HG03571 (cell line): ENCODE results near the gene ABCA3.
A peak's percentile ranks its signal among the peaks of the same experiment; 100 is the strongest.

Experiments
- ATAC-seq: cut with Tn5 transposase; IDR thresholded peaks from one replicate; pipeline ENCODE4 v1.9.1; 2021; ENCODE audit not compliant: unreplicated experiment

ABCA3 gene

DNA sequence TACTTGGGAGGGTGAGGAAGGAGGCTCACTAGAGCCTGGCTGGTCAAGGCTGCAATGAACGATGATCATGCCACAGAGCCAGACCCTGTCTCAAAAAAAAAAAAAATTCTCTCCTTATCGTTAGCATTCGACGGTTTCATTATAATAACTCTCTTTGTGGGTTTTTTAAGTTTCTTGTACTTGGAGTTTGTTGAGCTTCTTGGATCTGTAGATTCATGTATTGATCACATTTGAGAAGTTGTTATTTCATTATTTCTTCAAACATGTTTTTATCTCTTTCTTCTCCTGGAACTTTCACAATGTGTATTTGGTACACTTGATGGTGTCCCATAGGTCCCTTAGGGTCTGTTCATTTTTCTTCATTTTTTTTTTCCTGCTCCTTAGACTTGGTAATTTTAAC, 16.8 kb upstream of the ABCA3 start:
- no peak for ATAC-seq

GRCh38 chr16:2350500-2350899, 10.0 kb upstream of the ABCA3 start:
- no peak for ATAC-seq

DNA sequence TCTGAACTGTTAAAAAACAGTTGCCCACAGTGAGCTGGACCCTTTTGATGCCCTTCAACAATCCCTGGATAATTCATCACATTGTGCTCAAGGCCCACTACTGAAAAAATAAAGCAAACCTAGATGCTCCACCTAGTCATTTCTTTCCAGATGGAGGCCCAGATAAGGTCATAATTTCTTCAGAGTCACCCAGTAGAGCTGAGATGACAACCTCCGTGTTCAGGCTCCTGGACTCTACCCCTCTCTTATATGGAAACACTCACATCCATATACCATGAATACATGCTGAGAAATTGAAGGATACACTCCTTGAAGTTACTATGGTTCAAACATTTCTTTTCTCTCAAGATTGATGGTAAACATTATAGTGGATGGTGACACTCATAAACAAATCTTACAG, 2.7 kb upstream of the ABCA3 start:
- ATAC-seq, result no peak

- ATAC-seq, result no peak
These were observed 1.2 kb upstream of the ABCA3 start for GRCh38 chr16:2341456-2342447.

GRCh38 chr16:2339521-2340484, 725 bp downstream of the ABCA3 start:
- peak; percentile 33 for ATAC-seq

DNA sequence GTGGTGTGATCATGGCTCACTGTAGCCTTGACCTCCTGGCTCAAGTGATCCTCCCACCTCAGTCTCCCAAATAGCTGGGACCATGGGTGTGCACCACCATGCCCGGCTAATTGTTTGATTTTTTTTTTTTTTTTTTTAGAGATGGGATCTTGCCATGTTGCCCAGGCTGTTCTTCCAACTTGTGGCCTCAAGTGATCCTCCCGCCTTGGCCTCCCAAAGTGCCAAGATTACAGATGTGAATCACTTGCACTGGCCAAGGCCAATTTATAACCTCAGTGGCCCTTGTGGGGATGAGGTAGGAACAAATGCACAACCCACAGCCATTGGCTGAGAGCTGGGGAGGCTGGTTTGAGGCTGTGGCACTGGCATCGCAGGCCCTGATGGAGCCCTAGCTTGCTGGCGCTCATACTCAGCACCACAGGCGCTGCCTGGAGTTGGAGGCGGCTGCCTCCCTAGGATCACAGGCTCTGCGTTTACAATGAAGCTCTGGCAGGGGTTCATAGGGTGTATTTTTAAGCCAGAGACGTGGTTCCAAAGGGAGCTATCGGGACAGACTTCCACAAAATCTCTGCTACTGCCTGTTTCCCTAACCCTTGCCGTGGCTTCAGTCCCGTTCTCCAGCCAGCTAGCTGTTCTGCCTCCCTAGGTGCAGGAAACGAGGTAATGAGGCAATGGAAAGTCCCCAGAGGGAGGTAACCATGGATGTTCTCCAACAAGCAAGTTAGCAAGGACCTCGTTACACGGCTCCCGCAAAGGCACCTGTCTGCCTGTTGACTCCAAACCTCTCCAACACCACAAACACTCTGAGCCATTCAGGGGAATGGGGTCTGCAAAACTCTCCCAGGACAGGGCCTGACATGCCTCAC, 2.9 kb downstream of the ABCA3 start:
- no peak for ATAC-seq

- no peak for ATAC-seq
These were observed 5.1 kb downstream of the ABCA3 start for GRCh38 chr16:2335286-2335895.

GRCh38 chr16:2333772-2334379, 6.7 kb downstream of the ABCA3 start:
- no peak for ATAC-seq

- no peak for ATAC-seq
These were observed 7.3 kb downstream of the ABCA3 start for GRCh38 chr16:2333231-2333630.

- no peak for ATAC-seq
These were observed 8.6 kb downstream of the ABCA3 start for GRCh38 chr16:2331931-2332267.

DNA sequence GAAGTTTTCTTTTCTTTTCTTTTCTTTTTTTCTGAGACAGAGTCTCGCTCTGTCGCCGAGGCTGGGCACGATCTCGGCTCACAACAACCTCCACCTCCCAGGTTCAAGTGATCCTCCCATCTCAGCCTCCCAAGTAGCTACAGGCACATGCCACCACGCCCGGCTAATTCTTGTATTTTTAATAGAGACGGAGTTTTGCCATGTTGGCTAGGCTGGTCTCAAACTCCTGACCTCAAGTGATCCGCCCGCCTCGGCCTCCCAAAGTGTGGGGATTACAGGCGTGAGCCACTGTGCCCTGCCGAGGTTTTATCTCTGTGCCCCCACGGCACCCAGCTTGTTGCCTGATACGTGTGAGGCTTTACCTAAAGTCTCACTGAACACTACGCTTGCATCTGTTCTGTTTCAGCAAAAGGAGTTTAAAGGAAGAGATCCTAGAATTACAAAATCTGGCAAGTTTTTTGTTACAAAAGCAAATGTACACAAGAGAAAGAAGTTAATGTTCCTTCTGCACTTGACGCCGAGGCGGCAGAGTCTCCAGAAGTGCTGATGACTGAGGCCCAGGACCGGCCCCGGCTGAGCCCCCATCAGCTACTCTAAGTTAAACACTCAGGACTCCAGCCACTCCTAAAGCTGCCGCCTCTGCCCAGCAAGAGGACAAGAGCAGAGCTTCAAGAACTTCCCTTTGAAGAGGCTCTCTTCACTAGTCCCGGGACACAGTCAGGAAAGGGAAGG, 9.2 kb downstream of the ABCA3 start:
- no peak for ATAC-seq

GRCh38 chr16:2329532-2329931, 11.0 kb downstream of the ABCA3 start:
- ATAC-seq, result no peak

DNA sequence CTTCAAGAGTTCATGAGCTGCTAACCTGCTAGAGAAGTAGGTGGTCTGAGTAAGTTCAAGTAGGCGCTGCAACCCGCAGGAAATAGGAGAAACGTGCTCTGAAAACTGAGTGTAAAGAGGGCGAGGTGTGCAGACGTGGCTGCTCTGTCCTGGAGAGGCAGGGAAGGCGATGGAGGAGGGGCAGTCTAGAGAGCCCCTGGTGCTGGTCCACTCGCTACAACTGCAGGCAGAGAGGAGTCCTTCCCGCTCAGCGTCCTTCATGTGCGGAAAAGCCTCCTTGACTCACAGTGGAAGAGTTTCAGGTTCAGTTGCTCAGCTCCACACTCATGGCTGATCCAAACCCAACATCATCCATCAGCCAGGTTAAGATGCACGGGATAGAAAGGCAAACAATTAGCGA, 12.1 kb downstream of the ABCA3 start:
- ATAC-seq, result no peak

DNA sequence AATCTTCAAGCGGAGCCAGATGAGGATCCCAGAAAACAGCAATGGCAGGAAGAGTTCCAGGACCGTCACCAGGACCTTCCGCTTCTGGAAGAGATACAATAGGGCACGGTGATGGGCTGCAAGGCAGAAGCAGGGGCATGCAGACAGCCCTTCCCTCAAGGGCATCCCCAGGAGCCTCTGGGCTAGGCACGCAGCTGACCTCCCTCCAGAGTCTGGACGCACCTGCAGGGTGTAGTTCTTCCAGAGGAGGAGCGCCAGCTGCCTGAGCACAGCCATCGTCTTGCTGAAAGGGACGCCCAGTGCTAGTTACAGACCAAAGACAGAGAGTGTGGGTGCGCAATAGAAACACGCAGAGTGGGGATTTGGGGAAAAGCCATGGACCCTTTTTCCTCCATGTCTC, 14.3 kb downstream of the ABCA3 start:
- no peak for ATAC-seq

DNA sequence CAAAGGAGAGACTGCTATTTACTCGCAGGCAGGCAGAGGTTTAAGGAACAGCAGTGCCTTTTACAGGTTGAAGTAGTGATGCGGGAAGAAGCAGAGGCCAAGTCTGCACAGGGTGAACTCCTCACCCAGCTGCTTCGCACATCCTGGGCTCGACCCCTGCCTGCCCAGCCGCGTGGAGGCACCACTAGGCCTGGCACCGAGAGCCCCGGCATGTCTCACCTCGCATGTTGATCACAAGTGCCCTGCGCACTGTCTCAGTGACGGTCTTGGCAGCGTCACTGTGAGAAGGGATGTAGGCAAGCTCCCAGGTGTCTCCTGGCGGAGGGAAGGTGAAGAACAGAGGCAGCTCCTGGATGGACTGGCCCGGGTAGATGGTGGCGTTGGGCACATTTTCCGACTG, 14.7 kb downstream of the ABCA3 start:
- no peak for ATAC-seq

DNA sequence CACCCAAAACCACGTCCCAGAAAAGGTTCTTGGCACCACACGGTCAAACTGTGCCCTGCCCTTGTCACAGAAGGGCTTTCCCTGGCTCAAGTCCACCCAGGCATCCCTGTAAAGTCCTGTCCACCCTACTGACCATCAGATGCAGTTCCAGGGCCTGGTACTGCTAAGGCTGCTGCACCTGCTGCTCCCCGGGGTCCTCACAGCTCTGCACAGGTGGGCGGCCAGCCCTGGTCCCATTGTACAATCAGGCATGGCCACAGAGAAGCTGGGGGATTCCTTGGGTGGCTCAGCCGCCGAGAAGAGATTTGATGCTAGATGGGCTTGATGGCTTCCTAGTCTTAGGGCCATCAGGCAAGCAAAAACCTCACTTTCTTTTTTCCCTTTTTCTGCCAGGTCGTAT, 15.3 kb downstream of the ABCA3 start:
- no peak for ATAC-seq

- no peak for ATAC-seq
These were observed 16.1 kb downstream of the ABCA3 start for GRCh38 chr16:2324296-2324859.

DNA sequence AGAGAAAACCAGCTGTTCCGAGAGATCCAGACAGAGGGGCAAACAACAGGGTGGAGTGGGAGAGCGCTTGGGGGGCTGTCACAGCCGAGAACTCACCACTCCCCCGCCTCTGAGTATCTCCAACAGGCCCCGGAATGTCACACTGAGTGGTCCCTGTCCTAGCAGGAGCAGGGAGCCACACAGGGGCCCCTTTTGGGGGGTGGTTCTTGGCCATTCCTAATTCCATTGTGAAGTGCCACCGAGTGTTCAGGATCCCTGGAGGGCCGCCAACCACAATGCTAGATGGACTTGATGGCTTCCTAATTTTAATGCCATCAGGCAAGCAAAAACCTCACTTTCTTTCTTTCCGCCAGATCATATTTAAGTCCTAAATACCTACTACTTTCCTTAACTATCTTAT, 16.8 kb downstream of the ABCA3 start:
- ATAC-seq, result no peak

DNA sequence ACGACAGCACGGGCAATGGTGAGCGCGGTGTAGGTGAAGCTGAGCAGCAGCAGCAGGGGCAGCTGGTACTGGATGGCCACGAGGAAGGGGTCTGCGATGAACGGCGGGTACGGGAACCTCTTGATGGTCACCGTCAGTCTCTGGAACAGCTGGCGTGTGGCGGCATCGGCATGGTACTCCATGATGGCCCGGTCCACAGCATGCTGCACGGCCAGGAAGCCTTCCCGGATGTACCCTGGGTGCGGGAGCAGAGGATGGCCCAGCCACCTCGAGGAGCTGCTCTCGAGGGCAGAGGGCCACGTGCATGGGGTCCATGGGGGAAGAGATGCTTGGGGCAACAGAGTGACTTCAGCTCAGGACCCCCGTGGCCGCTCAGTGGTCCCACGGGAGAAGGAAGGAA, 20.9 kb downstream of the ABCA3 start:
- no peak for ATAC-seq
